HG03039 (cell line): ENCODE measurements around the gene ADCYAP1R1.
"Not testable (repeated sequence)": the region's sequence is repeated elsewhere in the genome, so short reads cannot be mapped to it uniquely, and the experiment has no call there.

Experiments
- ATAC-seq: cut with Tn5 transposase; IDR thresholded peaks from one replicate; pipeline ENCODE4 v1.9.1; 2021; ENCODE audit warnings: mild to moderate bottlenecking, moderate library complexity; ENCODE audit not compliant: unreplicated experiment

ADCYAP1R1 gene

GRCh38 chr7:31126976-31127375, 74.9 kb downstream of the ADCYAP1R1 start:
- no peak for ATAC-seq

- no peak for ATAC-seq
Measured at GRCh38 chr7:31129067-31129466, 77.0 kb downstream of the ADCYAP1R1 start.

GRCh38 chr7:31133497-31133896, 81.4 kb downstream of the ADCYAP1R1 start:
- ATAC-seq, result no peak

- peak; percentile 61 for ATAC-seq
Measured at GRCh38 chr7:31134246-31135188, 82.4 kb downstream of the ADCYAP1R1 start.

- no peak for ATAC-seq
Measured at GRCh38 chr7:31137234-31137633, 85.1 kb downstream of the ADCYAP1R1 start.

GRCh38 chr7:31145339-31145738, 93.2 kb downstream of the ADCYAP1R1 start:
- no peak for ATAC-seq

GRCh38 chr7:31146030-31146429, 93.9 kb downstream of the ADCYAP1R1 start:
- no peak for ATAC-seq

- ATAC-seq, result no peak
Measured at GRCh38 chr7:31146538-31146937, 94.4 kb downstream of the ADCYAP1R1 start.

GRCh38 chr7:31151849-31152248, 99.7 kb downstream of the ADCYAP1R1 start:
- ATAC-seq, result no peak

- not testable (repeated sequence) for ATAC-seq
Measured at GRCh38 chr7:31153318-31153717, 101.2 kb downstream of the ADCYAP1R1 start.

GRCh38 chr7:31160941-31161340, 108.8 kb downstream of the ADCYAP1R1 start:
- ATAC-seq, result no peak
